Hematopoietic multipotent progenitor cell treated with erythropoietin and hydrocortisone succinate and interleukin-3 and kit ligand, for 17 days (in vitro differentiated cells): ENCODE data around the gene ZNF620.
"Not testable (repeated sequence)": the region's sequence is repeated elsewhere in the genome, so short reads cannot be mapped to it uniquely, and the experiment has no call there.

Experiments
- DNase-seq: peaks from one replicate; pipeline ENCODE4 v3.0.0-alpha.2; 2015; ENCODE audit warnings: low spot score

ZNF620 gene

GRCh38 chr3:40505599-40506462, at the start of gene ZNF620:
ZNF620 (plus strand) TSS chr3:40506039; CDS start chr3:40506353, 314 bp downstream.
- DNase-seq = peak; percentile 69

- no peak for DNase-seq
Observed at GRCh38 chr3:40456279-40456939, 49.4 kb upstream of the ZNF620 start.

GRCh38 chr3:40456940-40457823, 48.7 kb upstream of the ZNF620 start, which contains the start of gene RPL14:
RPL14 (plus strand) TSS chr3:40457339; CDS start chr3:40457472, 133 bp downstream.
- peak; percentile 97 for DNase-seq

GRCh38 chr3:40458473-40458872, 47.4 kb upstream of the ZNF620 start:
- DNase-seq = no peak

- DNase-seq = not testable (repeated sequence)
Observed at GRCh38 chr3:40460481-40460880, 45.4 kb upstream of the ZNF620 start.

GRCh38 chr3:40461161-40461560, 44.7 kb upstream of the ZNF620 start:
- no peak for DNase-seq

- not testable (repeated sequence) for DNase-seq
Observed at GRCh38 chr3:40462838-40463237, 43.0 kb upstream of the ZNF620 start.

- no peak for DNase-seq
Observed at GRCh38 chr3:40463579-40463978, 42.3 kb upstream of the ZNF620 start.

- DNase-seq = no peak
Observed at GRCh38 chr3:40464339-40465110, 41.3 kb upstream of the ZNF620 start.

- no peak for DNase-seq
Observed at GRCh38 chr3:40465111-40465407, 40.8 kb upstream of the ZNF620 start.

- no peak for DNase-seq
Observed at GRCh38 chr3:40465456-40465855, 40.4 kb upstream of the ZNF620 start.

GRCh38 chr3:40468018-40468417, 37.8 kb upstream of the ZNF620 start:
- DNase-seq = no peak

- peak; percentile 23 for DNase-seq
Observed at GRCh38 chr3:40470701-40471100, 35.1 kb upstream of the ZNF620 start.

- peak; percentile 59 for DNase-seq
Observed at GRCh38 chr3:40476478-40477470, 29.1 kb upstream of the ZNF620 start, which contains the start of gene ZNF619. ZNF619 (plus strand) TSS chr3:40477122; CDS start chr3:40477980, 858 bp downstream.

- no peak for DNase-seq
Observed at GRCh38 chr3:40477666-40478065, 28.2 kb upstream of the ZNF620 start.

GRCh38 chr3:40487172-40487571, 18.7 kb upstream of the ZNF620 start:
- no peak for DNase-seq

- no peak for DNase-seq
Observed at GRCh38 chr3:40490916-40491315, 14.9 kb upstream of the ZNF620 start.

GRCh38 chr3:40494698-40495097, 11.1 kb upstream of the ZNF620 start:
- DNase-seq = no peak

- DNase-seq = no peak
Observed at GRCh38 chr3:40497288-40497687, 8.6 kb upstream of the ZNF620 start.

- DNase-seq = no peak
Observed at GRCh38 chr3:40499952-40500351, 5.9 kb upstream of the ZNF620 start.
